Measurements from ENCODE around the gene PARP12.

- TF ChIP-seq CTCF (optimal IDR thresholded peaks at IDR 0.05 in 1 of 3, IDR thresholded peaks at IDR 0.05 in 1 of 3, conservative IDR thresholded peaks at IDR 0.05 in 1 of 3; ENCODE audit: extremely low read depth in 1 of 3, insufficient read depth in 2 of 3, low read length in 3 of 3) (no peak), EZH2 (IDR thresholded peaks at IDR 0.05; ENCODE audit: low read length) (no peak)
Observed at GRCh38 chr7:140081774-140082425, 19.1 kb upstream of the PARP12 start.

Measured in keratinocyte (primary cell).